ENCODE measurements around the gene AUTS2.
A peak's percentile ranks its signal among the peaks of the same experiment; 100 is the strongest.
"Not testable (repeated sequence)": the region's sequence is repeated elsewhere in the genome, so short reads cannot be mapped to it uniquely, and the experiment has no call there.

AUTS2 gene

DNA sequence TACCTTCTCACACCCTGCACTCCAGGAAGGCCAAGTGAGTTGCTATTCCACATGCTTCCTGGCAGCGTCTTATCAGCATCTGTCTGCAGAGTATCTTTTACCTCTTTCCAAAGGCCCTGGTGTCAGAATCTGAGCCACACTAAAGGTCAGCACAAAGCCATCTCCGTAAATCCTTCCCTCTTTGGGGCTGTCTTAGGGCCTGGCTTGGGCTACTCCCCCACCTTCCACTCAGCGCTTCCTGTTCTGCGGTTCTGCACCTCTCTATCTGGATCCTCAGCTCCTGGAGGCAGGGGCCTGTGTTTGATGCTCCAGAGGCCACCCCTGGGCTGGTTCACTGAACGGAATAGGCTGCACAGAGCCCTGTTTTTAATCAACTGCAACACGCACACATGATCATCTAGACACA is 1198.8 kb downstream of the AUTS2 start:
- no peak overlapping the region for H3K4me3 ChIP-seq (ENCODE audit: low read length)
- H3K36me3 ChIP-seq (ENCODE audit: control insufficient read depth, insufficient read depth, low read length), result no peaks in the 10 kb centered on the region
- no peak overlapping the region for H3K27ac ChIP-seq (ENCODE audit: low read depth, low read length)
- H3K4me1 ChIP-seq (ENCODE audit: control insufficient read depth, insufficient read depth, low read length), result no peaks in the 10 kb centered on the region
- H3K27me3 ChIP-seq (ENCODE audit: control insufficient read depth, insufficient read depth, low read length), result no peaks in the 10 kb centered on the region
- no peak overlapping the region for H3K9ac ChIP-seq (ENCODE audit: low read length)

DNA sequence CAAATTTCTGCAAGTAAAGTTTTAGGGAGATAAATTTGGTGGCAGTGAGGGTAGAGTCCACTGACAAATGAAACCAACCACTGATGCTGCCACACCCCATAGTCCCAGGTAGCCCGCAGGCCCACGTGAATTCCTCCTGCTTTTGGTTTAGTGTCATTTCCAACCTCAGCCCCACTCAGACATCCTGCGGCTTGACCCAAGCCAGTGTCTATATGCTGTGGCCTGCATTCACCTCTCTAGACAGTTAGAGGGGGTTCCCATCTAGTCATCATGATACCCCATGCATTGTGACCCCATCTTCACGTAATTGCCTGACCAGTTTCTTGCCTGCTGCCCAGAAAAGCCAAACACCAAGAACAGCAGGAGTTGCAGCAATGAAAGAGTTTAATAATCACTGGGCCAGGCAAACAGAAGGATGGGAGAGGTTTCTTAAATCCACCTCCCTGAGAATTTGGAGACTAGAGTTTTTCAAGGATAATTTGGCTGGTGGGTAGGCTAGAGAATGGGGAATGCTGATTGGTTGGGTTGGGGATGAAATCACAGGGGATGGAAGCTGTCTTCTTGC is 1201.6 kb downstream of the AUTS2 start:
- Histone ChIP-seq H3K27me3 (ENCODE audit: control insufficient read depth, insufficient read depth, low read length) (no peaks in the 10 kb centered on the region), H3K27ac (ENCODE audit: low read depth, low read length) (no peak overlapping the region), H3K9ac (ENCODE audit: low read length) (no peak overlapping the region), H3K4me1 (ENCODE audit: control insufficient read depth, insufficient read depth, low read length) (no peaks in the 10 kb centered on the region), H3K4me3 (ENCODE audit: low read length) (no peak overlapping the region), H3K36me3 (ENCODE audit: control insufficient read depth, insufficient read depth, low read length) (no peaks in the 10 kb centered on the region)

DNA sequence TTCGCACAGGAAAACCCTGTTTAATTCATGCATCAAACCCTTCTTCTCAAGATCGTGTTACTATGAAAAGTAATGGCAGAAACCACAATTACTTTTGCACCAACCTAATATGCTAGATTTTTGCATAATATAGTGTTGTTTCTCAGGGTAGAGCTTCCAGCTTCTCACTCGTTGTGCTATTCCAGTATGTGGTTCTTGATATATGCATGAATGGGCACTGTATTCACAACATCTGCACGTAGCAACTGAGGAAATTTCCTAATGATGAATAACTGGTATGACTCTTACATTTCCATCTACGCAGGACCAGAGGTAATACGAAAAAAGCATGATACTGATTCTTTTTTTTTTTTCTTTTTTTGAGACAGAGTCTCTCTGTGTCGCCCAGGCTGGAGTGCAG is 1207.1 kb downstream of the AUTS2 start:
- H3K4me3 ChIP-seq (ENCODE audit: low read length), result no peak overlapping the region
- no peaks in the 10 kb centered on the region for H3K36me3 ChIP-seq (ENCODE audit: control insufficient read depth, insufficient read depth, low read length)
- H3K27ac ChIP-seq (ENCODE audit: low read depth, low read length), result no peak overlapping the region
- H3K27me3 ChIP-seq (ENCODE audit: control insufficient read depth, insufficient read depth, low read length), result no peaks in the 10 kb centered on the region
- H3K4me1 ChIP-seq (ENCODE audit: control insufficient read depth, insufficient read depth, low read length), result no peaks in the 10 kb centered on the region
- H3K9ac ChIP-seq (ENCODE audit: low read length), result no peak overlapping the region

DNA sequence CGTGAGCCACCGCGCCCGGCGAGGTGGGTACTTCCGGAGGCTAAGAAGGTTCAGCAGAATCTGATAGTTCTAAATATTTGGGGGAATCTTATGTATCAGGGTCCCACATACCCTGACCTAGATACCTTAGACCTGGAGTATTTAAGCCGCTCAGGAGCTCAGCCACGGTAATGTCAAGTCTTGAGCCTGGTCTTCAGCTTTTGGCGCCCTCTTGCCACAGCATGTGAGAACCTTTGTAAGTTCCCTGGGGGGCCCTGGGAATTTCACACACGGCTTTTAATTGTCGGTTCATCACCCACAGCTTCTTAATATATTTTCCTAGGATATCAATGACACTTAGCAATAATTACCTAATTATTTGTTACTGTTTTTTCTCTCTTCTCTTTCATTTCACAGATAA is 1209.4 kb downstream of the AUTS2 start:
- Histone ChIP-seq H3K4me3 (ENCODE audit: low read length) (no peak overlapping the region), H3K27ac (ENCODE audit: low read depth, low read length) (no peak overlapping the region), H3K27me3 (ENCODE audit: control insufficient read depth, insufficient read depth, low read length) (no peaks in the 10 kb centered on the region), H3K4me1 (ENCODE audit: control insufficient read depth, insufficient read depth, low read length) (no peaks in the 10 kb centered on the region), H3K36me3 (ENCODE audit: control insufficient read depth, insufficient read depth, low read length) (no peaks in the 10 kb centered on the region), H3K9ac (ENCODE audit: low read length) (no peak overlapping the region)

DNA sequence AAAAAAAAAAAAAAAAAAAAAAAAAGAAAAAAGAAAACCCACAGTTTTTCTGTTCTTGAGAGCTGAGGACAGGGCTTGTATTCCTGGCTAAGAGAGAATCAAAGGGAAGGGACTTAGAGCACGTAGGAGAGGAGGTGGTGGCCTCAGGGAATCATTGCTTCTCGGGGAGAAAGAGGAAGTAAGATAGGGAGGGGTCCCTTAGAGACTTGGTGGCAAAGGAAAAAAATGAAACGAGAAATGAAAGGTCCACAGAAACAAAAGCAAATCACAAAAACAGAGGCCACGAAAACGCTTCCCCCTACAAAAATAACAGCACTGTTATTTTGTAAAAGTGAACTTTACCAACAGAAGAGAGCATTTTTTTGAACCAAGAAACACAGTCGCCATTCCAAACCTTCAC is 1210.6 kb downstream of the AUTS2 start:
- Histone ChIP-seq H3K4me1 (ENCODE audit: control insufficient read depth, insufficient read depth, low read length) (no peaks in the 10 kb centered on the region), H3K27me3 (ENCODE audit: control insufficient read depth, insufficient read depth, low read length) (no peaks in the 10 kb centered on the region), H3K27ac (ENCODE audit: low read depth, low read length) (no peak overlapping the region), H3K36me3 (ENCODE audit: control insufficient read depth, insufficient read depth, low read length) (no peaks in the 10 kb centered on the region), H3K4me3 (ENCODE audit: low read length) (no peak overlapping the region), H3K9ac (ENCODE audit: low read length) (no peak overlapping the region)

DNA sequence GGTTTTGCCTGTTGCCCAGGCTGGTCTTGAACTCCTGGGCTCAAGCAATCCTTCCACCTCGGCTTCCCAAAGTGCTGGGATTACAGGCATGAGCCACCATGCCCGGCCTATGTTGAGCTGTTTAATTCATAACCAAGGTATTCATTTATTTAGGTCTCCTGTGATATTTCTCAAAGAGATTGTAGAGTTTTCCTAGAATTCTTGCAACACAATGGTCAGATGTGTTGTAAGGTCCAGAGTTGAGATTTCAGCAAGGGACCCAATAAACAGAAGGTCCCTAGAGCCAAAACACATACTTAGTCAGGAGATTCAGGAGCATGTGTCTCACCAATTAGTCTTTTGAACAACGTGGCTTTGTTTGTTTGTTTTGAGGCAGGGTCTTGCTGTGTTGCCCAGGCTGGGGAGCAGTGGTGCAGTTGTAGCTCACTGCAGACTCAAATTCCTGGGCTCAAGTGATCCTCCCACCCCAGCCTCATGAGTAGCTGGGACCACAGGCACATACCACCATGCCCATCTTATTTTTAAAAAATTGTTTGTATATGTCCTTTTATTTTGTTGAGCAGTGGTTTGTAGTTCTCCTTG is 1212.4 kb downstream of the AUTS2 start:
- Histone ChIP-seq H3K4me1 (ENCODE audit: control insufficient read depth, insufficient read depth, low read length) (no peaks in the 10 kb centered on the region), H3K27me3 (ENCODE audit: control insufficient read depth, insufficient read depth, low read length) (no peaks in the 10 kb centered on the region), H3K27ac (ENCODE audit: low read depth, low read length) (no peak overlapping the region)

DNA sequence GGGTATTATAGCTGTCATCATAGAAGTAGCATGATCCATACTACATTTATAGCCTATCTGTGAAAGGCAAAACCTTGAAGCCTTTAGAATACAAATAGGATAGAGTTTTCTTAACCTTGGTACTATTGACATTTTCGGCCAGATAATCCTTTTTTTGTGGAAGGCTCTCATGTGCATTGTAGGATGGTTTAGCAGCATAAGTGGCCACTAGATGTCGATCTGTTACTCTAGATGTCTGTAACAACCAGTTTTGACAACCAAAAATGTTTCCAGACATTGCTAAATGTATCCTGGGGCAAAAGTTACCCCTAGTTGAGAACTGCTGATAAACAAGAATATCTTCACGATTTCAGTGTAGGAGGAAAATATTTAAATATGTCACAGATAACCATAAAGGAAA is 1214.2 kb downstream of the AUTS2 start:
- Histone ChIP-seq H3K36me3 (ENCODE audit: control insufficient read depth, insufficient read depth, low read length) (no peaks in the 10 kb centered on the region), H3K27me3 (ENCODE audit: control insufficient read depth, insufficient read depth, low read length) (no peaks in the 10 kb centered on the region), H3K9ac (ENCODE audit: low read length) (no peak overlapping the region), H3K27ac (ENCODE audit: low read depth, low read length) (no peak overlapping the region), H3K4me1 (ENCODE audit: control insufficient read depth, insufficient read depth, low read length) (no peaks in the 10 kb centered on the region), H3K4me3 (ENCODE audit: low read length) (no peak overlapping the region)

More for the DNA sequence above, 1212.4 kb downstream of the AUTS2 start:
- no peak overlapping the region for H3K9ac ChIP-seq (ENCODE audit: low read length)
- H3K4me3 ChIP-seq (ENCODE audit: low read length), result no peak overlapping the region
- no peaks in the 10 kb centered on the region for H3K36me3 ChIP-seq (ENCODE audit: control insufficient read depth, insufficient read depth, low read length)

DNA sequence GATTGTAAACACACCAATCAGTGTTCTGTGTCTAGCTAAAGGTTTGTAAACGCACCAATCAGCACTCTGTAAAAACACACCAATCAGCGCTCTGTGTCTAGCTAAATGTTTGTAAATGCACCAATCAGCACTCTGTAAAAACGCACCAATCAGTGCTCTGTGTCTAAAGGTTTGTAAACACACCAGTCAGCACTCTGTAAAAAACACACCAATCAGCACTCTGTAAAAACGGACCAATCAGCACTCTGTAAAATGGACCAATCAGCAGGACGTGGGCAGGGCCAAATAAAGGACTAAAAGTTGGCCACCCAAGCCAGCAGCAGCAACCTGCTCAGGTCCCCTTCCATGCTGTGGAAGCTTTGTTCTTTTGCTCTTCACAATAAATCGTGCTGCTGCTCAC is 1224.2 kb downstream of the AUTS2 start:
- H3K4me3 ChIP-seq (ENCODE audit: low read length); H3K27me3 ChIP-seq (ENCODE audit: control insufficient read depth, insufficient read depth, low read length); H3K4me1 ChIP-seq (ENCODE audit: control insufficient read depth, insufficient read depth, low read length); H3K36me3 ChIP-seq (ENCODE audit: control insufficient read depth, insufficient read depth, low read length); H3K27ac ChIP-seq (ENCODE audit: low read depth, low read length); H3K9ac ChIP-seq (ENCODE audit: low read length): not testable (repeated sequence)

DNA sequence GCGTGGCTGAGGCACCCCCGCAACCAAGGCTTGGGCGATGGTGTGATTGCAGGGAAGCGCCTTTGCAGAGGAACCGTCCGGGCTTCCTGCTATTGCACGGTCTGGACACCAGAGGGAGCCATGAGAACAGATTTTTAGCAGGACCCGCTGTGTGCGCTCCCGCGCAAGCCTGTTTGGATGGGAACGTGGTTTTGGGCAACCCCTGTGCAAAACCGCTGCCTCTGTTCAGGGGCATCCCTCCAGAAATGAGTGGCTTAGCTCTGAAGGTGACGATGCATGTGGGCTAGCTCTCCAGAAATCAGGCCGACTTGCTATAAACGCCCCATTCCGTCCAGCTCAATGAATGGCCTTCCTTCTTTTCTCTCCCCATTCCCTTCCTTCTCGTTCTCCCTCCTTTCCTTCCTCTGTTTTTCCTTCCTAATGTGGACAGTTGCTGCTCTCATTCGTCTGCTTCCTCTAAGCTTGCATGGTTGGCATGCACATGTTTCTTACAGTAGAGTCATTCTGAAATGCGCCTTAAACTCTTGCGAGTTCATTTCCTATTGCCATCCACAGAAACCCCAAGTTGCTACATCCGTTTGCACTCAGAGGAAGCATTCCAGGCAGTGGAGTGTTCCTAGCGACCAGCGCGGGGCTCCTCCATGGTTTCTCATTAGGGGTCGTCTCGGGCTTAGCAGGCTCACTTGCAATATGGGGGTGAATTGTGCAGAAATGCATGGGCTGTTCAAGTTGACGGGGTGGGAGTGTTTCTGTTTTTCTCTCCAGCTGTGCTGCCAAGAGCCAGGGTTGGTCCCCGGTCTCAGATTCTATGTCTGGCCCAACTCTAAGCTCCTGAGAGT is 1231.2 kb downstream of the AUTS2 start:
- Histone ChIP-seq H3K27me3 (ENCODE audit: control insufficient read depth, insufficient read depth, low read length) (no peaks in the 10 kb centered on the region), H3K9ac (ENCODE audit: low read length) (no peak overlapping the region), H3K36me3 (ENCODE audit: control insufficient read depth, insufficient read depth, low read length) (no peaks in the 10 kb centered on the region), H3K4me1 (ENCODE audit: control insufficient read depth, insufficient read depth, low read length) (no peaks in the 10 kb centered on the region), H3K4me3 (ENCODE audit: low read length) (peak overlapping the region; percentile 49), H3K27ac (ENCODE audit: low read depth, low read length) (no peak overlapping the region)

DNA sequence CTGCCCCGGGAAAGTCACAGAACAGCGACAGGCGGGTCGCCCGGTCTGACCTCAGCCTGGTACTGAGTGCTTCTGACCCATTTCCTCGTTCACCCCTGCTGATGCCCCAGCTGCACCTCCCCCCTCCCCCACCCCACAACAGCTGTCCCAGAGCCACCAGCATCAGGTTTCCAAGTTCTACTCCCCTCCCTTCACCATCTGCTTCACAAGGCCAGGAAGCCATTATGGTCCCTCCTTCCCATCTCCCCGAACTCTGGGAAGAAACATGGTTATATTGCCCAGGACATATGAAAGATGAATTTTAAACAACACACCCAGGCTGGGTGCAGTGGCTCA is 1231.8 kb downstream of the AUTS2 start:
- Histone ChIP-seq H3K36me3 (ENCODE audit: control insufficient read depth, insufficient read depth, low read length) (no peaks in the 10 kb centered on the region), H3K4me3 (ENCODE audit: low read length) (no peak overlapping the region), H3K9ac (ENCODE audit: low read length) (no peak overlapping the region), H3K4me1 (ENCODE audit: control insufficient read depth, insufficient read depth, low read length) (no peaks in the 10 kb centered on the region), H3K27ac (ENCODE audit: low read depth, low read length) (no peak overlapping the region), H3K27me3 (ENCODE audit: control insufficient read depth, insufficient read depth, low read length) (no peaks in the 10 kb centered on the region)

DNA sequence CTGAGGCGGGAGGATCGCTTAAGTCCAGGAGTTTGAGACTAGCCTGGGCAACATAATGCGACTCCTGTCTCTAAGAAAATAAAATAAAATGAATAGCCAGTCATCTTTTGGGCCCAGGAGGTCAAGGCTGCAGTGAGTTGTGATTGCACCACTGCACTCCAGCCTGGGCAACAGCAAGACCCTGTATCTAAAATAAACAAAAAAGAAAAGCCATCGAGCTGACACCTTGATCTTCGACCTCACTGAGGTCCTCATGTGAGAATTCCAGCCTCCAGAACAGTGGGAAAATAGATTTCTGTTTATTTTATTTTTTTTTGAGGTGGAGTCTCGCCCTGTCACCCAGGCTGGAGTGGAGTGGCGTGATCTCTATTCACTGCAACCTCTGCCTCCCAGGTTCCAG is 1232.2 kb downstream of the AUTS2 start:
- no peak overlapping the region for H3K27ac ChIP-seq (ENCODE audit: low read depth, low read length)
- no peak overlapping the region for H3K9ac ChIP-seq (ENCODE audit: low read length)
- no peaks in the 10 kb centered on the region for H3K4me1 ChIP-seq (ENCODE audit: control insufficient read depth, insufficient read depth, low read length)
- no peaks in the 10 kb centered on the region for H3K27me3 ChIP-seq (ENCODE audit: control insufficient read depth, insufficient read depth, low read length)
- H3K36me3 ChIP-seq (ENCODE audit: control insufficient read depth, insufficient read depth, low read length), result no peaks in the 10 kb centered on the region
- no peak overlapping the region for H3K4me3 ChIP-seq (ENCODE audit: low read length)

DNA sequence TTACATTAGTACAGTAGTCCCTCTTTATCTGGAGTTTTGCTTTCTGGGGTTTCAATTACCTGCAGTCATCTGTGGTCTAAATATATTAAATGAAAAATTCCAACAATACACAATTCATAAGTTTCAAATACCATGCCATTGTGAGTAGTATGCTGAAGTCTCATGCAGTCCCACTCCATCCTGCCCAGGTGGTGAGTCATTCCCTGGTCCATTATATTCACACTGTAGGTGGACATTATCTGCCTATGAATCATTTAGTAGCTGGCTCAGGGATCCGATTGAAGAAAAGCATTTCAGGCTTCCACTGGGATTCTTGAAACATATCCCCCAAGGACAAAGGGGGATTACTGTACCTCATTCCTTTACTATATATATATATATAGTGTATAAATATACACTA is 1235.5 kb downstream of the AUTS2 start:
- H3K4me1 ChIP-seq (ENCODE audit: control insufficient read depth, insufficient read depth, low read length), result no peaks in the 10 kb centered on the region
- no peak overlapping the region for H3K9ac ChIP-seq (ENCODE audit: low read length)
- H3K27ac ChIP-seq (ENCODE audit: low read depth, low read length), result no peak overlapping the region
- H3K36me3 ChIP-seq (ENCODE audit: control insufficient read depth, insufficient read depth, low read length), result no peaks in the 10 kb centered on the region
- H3K27me3 ChIP-seq (ENCODE audit: control insufficient read depth, insufficient read depth, low read length), result no peaks in the 10 kb centered on the region
- no peak overlapping the region for H3K4me3 ChIP-seq (ENCODE audit: low read length)

DNA sequence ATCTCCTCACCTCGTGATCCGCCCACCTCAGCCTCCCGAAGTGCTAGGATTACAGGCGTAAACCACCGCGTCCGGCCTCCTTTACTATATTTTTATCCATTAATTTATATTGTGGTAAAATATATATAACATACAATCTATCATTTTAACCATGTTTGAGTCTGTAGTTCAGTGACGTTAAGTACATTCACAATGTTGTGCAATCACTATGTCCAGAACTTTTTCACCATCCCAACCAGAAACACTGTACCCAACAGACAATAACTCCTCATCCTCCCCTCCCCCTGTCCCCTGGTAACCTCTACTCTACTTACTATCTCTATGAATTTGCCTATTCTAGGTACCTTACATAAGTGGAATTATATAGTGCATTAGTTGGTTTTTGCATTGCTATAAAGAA is 1236.1 kb downstream of the AUTS2 start:
- H3K27me3 ChIP-seq (ENCODE audit: control insufficient read depth, insufficient read depth, low read length), result no peaks in the 10 kb centered on the region
- no peaks in the 10 kb centered on the region for H3K4me1 ChIP-seq (ENCODE audit: control insufficient read depth, insufficient read depth, low read length)
- no peak overlapping the region for H3K4me3 ChIP-seq (ENCODE audit: low read length)
- H3K27ac ChIP-seq (ENCODE audit: low read depth, low read length), result no peak overlapping the region
- no peak overlapping the region for H3K9ac ChIP-seq (ENCODE audit: low read length)
- no peaks in the 10 kb centered on the region for H3K36me3 ChIP-seq (ENCODE audit: control insufficient read depth, insufficient read depth, low read length)

All from rectal smooth muscle tissue (tissue), 1 donor.